GM12878 (cell line): ENCODE measurements around the gene OR4E2.

Experiments
- FOXM1 ChIP-seq: IDR thresholded peaks from 2 replicates; pipeline ENCODE4 v1.6.1; 2012; ENCODE audit warnings: low read depth, mild to moderate bottlenecking, inconsistent platforms, low read length, moderate library complexity
- NFYB ChIP-seq: IDR thresholded peaks from 2 replicates; pipeline ENCODE4 v1.6.1; 2011; ENCODE audit warnings: low read depth, mild to moderate bottlenecking, low read length, improper control_type of control experiment, moderate library complexity; ENCODE audit not compliant: insufficient read depth
- RAD21 ChIP-seq: IDR thresholded peaks from 2 replicates; pipeline ENCODE4 v1.6.1; 2011; ENCODE audit warnings: mild to moderate bottlenecking, low read depth, low read length, moderate library complexity; ENCODE audit not compliant: insufficient read depth
- TARDBP ChIP-seq: IDR thresholded peaks from 2 replicates; pipeline ENCODE4 v1.6.1; 2016; ENCODE audit warnings: borderline replicate concordance
- ZSCAN29 ChIP-seq: fragments of 450-650 bp; IDR thresholded peaks from 2 replicates; pipeline ENCODE4 v1.6.1; 2017; ENCODE audit warnings: mild to moderate bottlenecking, moderate library complexity
- TF ChIP-seq, protein P1 (sequence below), 3 experiments: IDR thresholded peaks in 2 of 3; conservative IDR thresholded peaks in 1 of 3; 2 replicates each; pipeline ENCODE4 v1.5.1; 2011; ENCODE audit warnings: low read depth in 3 of 3, low read length in 3 of 3, mild to moderate bottlenecking in 3 of 3, control low read depth in 2 of 3, moderate library complexity in 2 of 3, inconsistent platforms in 1 of 3, mixed read lengths in 1 of 3; ENCODE audit not compliant: control insufficient read depth in 2 of 3, insufficient read depth in 1 of 3; ENCODE audit errors: extremely low read depth in 1 of 3

DNA sequence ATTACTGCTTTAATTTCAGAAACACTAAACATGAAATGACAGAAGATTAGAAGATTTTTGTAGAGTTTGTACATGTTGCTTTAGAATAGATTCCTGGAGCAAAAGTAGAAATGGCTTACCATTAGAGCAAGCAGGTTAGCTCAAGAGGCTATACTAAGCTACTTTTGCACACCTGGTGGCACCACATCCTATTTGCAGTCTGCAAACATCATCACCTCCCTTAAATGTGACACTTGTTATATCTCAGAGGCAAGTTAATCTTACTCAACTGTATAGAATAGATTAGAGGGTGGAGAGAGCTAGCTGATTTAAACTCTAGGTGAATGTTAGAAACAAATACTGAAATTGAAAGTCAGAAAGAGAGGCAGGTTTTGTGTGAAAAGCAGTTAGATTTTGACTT is 50.7 kb downstream of the OR4E2 start:
- TF ChIP-seq NFYB: no peak
- TF ChIP-seq, protein P1, sequence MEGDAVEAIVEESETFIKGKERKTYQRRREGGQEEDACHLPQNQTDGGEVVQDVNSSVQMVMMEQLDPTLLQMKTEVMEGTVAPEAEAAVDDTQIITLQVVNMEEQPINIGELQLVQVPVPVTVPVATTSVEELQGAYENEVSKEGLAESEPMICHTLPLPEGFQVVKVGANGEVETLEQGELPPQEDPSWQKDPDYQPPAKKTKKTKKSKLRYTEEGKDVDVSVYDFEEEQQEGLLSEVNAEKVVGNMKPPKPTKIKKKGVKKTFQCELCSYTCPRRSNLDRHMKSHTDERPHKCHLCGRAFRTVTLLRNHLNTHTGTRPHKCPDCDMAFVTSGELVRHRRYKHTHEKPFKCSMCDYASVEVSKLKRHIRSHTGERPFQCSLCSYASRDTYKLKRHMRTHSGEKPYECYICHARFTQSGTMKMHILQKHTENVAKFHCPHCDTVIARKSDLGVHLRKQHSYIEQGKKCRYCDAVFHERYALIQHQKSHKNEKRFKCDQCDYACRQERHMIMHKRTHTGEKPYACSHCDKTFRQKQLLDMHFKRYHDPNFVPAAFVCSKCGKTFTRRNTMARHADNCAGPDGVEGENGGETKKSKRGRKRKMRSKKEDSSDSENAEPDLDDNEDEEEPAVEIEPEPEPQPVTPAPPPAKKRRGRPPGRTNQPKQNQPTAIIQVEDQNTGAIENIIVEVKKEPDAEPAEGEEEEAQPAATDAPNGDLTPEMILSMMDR (IDR thresholded peaks at IDR 0.05 in 2 of 3, conservative IDR thresholded peaks at IDR 0.05 in 1 of 3; ENCODE audit: control insufficient read depth in 2 of 3, extremely low read depth in 1 of 3, insufficient read depth in 1 of 3, low read depth in 3 of 3, low read length in 3 of 3): no peak
- no peak for TF ChIP-seq ZSCAN29
- no peak for TF ChIP-seq RAD21
- TF ChIP-seq FOXM1: no peak
- TF ChIP-seq TARDBP: no peak
